Measurements from ENCODE around the gene PARVB. TPM values are rescaled to one million over a fixed set of nuclear protein-coding genes. Genes with fewer than 3 reads are reported as not detected.

The PARVB gene
- total and polyA plus RNA-seq, 9 of the 15 experiments (the other 6 are each of a cell fraction or from before 2014, with no cell fraction given), result 1.1 to 59.2 (median 29.2) TPM

DNA sequence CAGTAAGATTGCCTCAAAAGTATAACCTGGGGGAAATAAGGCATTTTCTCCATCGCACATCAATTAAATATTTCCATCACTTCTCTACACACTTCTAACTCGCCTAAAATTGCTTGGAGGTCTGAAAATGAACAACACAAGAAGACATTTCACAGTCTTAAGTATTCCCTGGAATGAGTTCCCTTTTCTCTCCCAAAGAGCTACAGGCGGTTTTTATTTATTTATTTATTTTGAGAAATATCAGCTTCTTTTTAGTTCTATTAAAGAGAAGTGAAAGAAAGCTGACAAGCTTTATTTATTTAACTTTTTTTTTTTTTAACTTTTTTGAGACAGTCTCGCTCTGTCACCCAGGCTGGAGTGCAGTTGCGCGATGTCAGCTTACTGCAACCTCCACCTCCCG, 11.5 kb upstream of the PARVB start:
- FAIRE-seq (no peak), ATAC-seq (no peak), DNase-seq (ENCODE audit: extremely low read depth in 1 of 4, low spot score in 3 of 4) (no peak)
- no TSS peak for BruUV-seq (replicated peaks)
- H3K27ac ChIP-seq (ENCODE audit: extremely low read depth, low read depth, low read length), result no peak overlapping the region
- H3K79me2 ChIP-seq (ENCODE audit: control insufficient read depth, insufficient read depth, low read length), result no peaks in the 10 kb centered on the region
- H3K4me1 ChIP-seq (replicated peaks in 1 of 2; ENCODE audit: control insufficient read depth in 2 of 2, insufficient read depth in 2 of 2, low read length in 2 of 2), result peaks cover 0 to 2% of the 10 kb centered on the region in 2 experiments; a peak in 2 of 5 replicates
- H3K9me1 ChIP-seq (ENCODE audit: control insufficient read depth, insufficient read depth, low read length), result no peaks in the 10 kb centered on the region
- H3K27me3 ChIP-seq (ENCODE audit: control insufficient read depth in 2 of 2, insufficient read depth in 2 of 2, low read length in 2 of 2), result no peaks in the 10 kb centered on the region
- no peaks in the 10 kb centered on the region for H3K36me3 ChIP-seq (ENCODE audit: control insufficient read depth, insufficient read depth, low read length)
- WGBS (ENCODE audit: insufficient coverage, low coverage, missing lambda C conversion rate), result 77% methylated on average over 7 of the region's 7 CpGs
- no peaks in the 10 kb centered on the region for H3K9me3 ChIP-seq (replicated peaks; ENCODE audit: control insufficient read depth, insufficient read depth, low read depth, low read length)
- POLR2A ChIA-PET, result interaction anchor here (0.6 to 1.3 kb wide), 2 partner anchors 14 to 21 kb away, joined by 3 to 5 read pairs; no protein-coding TSS in a partner anchor
- TF ChIP-seq SRSF7 (optimal IDR thresholded peaks at IDR 0.05; ENCODE audit: low read depth, low read length), result no peak
- no peak for TF ChIP-seq NKRF (IDR thresholded peaks at IDR 0.05; ENCODE audit: borderline replicate concordance)
- TF ChIP-seq GATAD2B (IDR thresholded peaks at IDR 0.05; ENCODE audit: borderline replicate concordance), result no peak
- TF ChIP-seq JUNB (CRISPR knock-in tag; conservative IDR thresholded peaks at IDR 0.05), result no peak
- TF ChIP-seq, protein P1, sequence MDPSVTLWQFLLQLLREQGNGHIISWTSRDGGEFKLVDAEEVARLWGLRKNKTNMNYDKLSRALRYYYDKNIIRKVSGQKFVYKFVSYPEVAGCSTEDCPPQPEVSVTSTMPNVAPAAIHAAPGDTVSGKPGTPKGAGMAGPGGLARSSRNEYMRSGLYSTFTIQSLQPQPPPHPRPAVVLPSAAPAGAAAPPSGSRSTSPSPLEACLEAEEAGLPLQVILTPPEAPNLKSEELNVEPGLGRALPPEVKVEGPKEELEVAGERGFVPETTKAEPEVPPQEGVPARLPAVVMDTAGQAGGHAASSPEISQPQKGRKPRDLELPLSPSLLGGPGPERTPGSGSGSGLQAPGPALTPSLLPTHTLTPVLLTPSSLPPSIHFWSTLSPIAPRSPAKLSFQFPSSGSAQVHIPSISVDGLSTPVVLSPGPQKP (CRISPR knock-in tag; IDR thresholded peaks at IDR 0.05), result no peak
- no peak for TF ChIP-seq ZNF696 (CRISPR knock-in tag; conservative IDR thresholded peaks at IDR 0.05)
- no peak for TF ChIP-seq BRCA1 (IDR thresholded peaks at IDR 0.05)
- TF ChIP-seq BRCA1 (CRISPR knock-in tag; IDR thresholded peaks at IDR 0.05), result no peak
- H3K9ac ChIP-seq (ENCODE audit: insufficient read depth in 1 of 2, low read depth in 2 of 2, low read length in 2 of 2), result no peak overlapping the region
- intact Hi-C loops (cut with micrococcal nuclease) (loop anchor here (5.0 kb wide), 1 partner anchor 260 kb away; no protein-coding TSS in a partner anchor), in situ Hi-C loops (cut with MboI) (no loop called here)
- no peak overlapping the region for H3K4me3 ChIP-seq
- no peaks in the 10 kb centered on the region for H4K20me1 ChIP-seq (replicated peaks; ENCODE audit: control insufficient read depth, insufficient read depth, low read length)
- CTCF ChIA-PET (ENCODE audit: low intra/inter-chr PET ratio), result no interaction called here
- H2AFZ ChIP-seq (ENCODE audit: low read depth, low read length), result no peak overlapping the region
- H3K4me2 ChIP-seq (ENCODE audit: insufficient read depth, low read length), result no peak overlapping the region
